ENCODE data around the gene CDK5RAP3. TPM values are rescaled to one million over a fixed set of nuclear protein-coding genes. Genes with fewer than 3 reads are reported as not detected.

Gene CDK5RAP3
- total RNA-seq, 1 donor from 2014 or later, result 76.6 TPM

DNA sequence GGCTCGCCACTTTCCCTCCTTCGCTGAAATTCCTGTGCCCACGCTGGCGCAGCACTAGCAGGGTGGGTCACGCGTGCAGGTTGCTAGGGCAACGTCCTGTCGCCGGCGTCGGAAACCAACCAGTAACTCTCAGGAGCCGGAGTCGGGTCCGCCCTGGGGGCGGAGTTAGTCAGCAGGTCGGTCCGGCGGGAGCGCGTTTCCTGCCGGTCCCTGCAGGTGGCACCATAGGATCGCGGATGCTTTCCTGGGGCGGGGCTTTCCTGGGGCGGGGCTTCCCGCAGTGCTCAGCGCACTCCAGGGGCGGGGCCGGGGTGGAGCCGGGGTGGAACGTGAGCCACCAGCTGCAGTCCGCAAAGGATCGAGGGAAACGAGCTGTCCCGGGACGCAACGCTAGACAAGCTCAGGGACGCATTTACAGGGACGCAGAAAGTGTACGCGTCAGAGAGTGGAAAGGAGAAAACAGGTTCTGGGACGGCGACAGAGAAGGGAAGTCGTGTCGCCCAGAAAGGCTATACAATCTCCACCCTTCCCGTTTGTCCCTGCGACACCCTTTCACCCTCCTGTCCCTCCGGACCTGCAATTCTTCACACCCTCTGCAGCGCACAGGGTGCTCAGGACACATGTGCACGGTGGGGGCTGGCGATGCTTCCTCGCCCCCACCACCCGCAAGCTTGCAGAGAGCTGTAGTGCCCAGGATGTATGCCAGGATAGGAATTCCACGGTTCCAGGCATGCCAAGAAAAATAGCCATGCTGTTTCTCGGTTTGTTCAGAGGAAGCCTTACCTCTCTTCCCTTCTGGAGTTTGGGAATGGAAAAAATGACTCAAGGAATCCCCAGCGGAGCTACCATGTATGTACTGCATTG, 54.4 kb downstream of the CDK5RAP3 start:
- DNase-seq, result peak; percentile 97

- peak; percentile 29 for DNase-seq
Measured at GRCh38 chr17:48025904-48026501, 55.1 kb downstream of the CDK5RAP3 start.

GRCh38 chr17:48026502-48027321, 55.8 kb downstream of the CDK5RAP3 start:
- peak; percentile 92 for DNase-seq

DNA sequence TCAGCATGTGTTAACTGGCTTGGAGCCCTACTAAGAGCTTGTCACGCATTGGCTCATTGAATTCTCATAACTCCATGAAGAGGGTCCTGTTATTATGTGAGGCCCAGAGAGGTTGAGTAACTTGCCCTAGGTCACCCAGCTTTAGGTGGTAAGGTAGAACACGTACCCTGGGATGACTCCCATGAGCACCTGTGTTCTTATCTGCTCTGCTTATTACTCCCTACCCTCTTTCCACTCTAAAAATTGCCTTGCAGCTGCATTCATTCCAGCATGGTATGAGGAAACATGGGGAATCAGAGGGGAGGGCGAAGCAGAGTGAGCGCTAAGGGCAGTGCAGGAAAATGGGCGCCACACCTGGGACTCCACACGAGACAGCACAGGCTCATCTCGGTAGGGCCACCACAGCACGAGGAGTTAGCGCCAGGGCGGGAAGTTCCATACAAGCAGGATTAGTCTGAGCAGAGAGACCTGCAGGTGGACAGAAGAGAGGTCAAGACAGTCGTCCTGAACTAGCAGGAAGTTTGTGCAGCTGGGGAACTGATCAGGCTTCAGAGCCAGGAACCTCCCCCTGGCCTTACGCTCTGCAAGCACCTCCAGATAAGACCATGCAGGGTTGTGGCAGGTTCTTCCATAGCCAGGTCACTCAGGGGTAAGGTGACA, 56.5 kb downstream of the CDK5RAP3 start:
- no peak for DNase-seq

DNA sequence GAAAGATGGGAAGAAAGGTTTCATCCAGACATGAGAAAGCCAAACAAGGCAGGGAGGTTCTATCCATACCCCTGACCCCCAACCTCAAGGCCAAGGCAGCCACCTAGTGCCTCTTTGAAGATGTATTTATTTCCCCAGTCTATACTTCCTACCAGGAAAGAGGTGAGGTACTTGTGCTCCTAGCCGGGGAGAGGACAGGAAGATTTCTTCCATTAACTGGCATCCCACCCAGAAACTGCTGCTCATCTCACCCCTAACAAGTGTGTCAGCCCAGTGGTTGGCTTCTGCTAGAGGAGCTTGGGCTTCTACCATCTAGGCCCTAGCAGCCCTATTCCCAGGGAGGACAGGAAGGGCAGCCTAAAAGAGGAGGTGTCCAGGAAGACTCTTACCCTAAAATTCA, 57.8 kb downstream of the CDK5RAP3 start:
- no peak for DNase-seq

GRCh38 chr17:48030531-48030930, 59.6 kb downstream of the CDK5RAP3 start:
- DNase-seq, result no peak

Other genes starting within 250 kb of the CDK5RAP3 start
- gene TBX21, start 237.9 kb upstream of the CDK5RAP3 start, total RNA-seq, result not detected in 2 replicates
- gene OSBPL7, start 149.3 kb upstream of the CDK5RAP3 start, total RNA-seq, result 8.9 and 11.6 TPM in 2 replicates
- 19.9 and 26.0 TPM in 2 replicates for gene MRPL10, start 139.6 kb upstream of the CDK5RAP3 start, total RNA-seq
- gene LRRC46, start 139.4 kb upstream of the CDK5RAP3 start, total RNA-seq, result 0.05 TPM in 1 of 2 replicates, not detected in the other
- 44.3 and 74.2 TPM in 2 replicates for gene SCRN2, start 129.8 kb upstream of the CDK5RAP3 start, total RNA-seq
- 3.1 and 4.8 TPM in 2 replicates for gene SP6, start 120.0 kb upstream of the CDK5RAP3 start, total RNA-seq
- 1.7 and 2.6 TPM in 2 replicates for gene SP2, start 74.9 kb upstream of the CDK5RAP3 start, total RNA-seq
- 36.4 and 43.0 TPM in 2 replicates for gene PNPO, start 29.5 kb upstream of the CDK5RAP3 start, total RNA-seq
- gene PRR15L, start 13.2 kb upstream of the CDK5RAP3 start, total RNA-seq, result not detected in 2 replicates
- gene COPZ2, start 66.7 kb downstream of the CDK5RAP3 start, total RNA-seq, result 3.8 and 6.5 TPM in 2 replicates
- gene NFE2L1, start 77.2 kb downstream of the CDK5RAP3 start, total RNA-seq, result 95.1 and 209 TPM in 2 replicates
- gene CBX1, start 130.4 kb downstream of the CDK5RAP3 start, total RNA-seq, result 65.7 and 81.3 TPM in 2 replicates
- 14.0 and 15.9 TPM in 2 replicates for gene SNX11, start 136.7 kb downstream of the CDK5RAP3 start, total RNA-seq

Data from dermis blood vessel endothelial cell (primary cell).